GM12873 (cell line): ENCODE measurements around the gene TRPV4.

Source experiments
- TF ChIP-seq, protein P1 (sequence below): IDR thresholded peaks from 2 replicates; pipeline ENCODE4 v1.5.1; 2012; ENCODE audit warnings: low read depth, mild to moderate bottlenecking, moderate library complexity, low read length, control low read depth; ENCODE audit not compliant: insufficient read depth; ENCODE audit errors: missing control alignments

The TRPV4 gene

DNA sequence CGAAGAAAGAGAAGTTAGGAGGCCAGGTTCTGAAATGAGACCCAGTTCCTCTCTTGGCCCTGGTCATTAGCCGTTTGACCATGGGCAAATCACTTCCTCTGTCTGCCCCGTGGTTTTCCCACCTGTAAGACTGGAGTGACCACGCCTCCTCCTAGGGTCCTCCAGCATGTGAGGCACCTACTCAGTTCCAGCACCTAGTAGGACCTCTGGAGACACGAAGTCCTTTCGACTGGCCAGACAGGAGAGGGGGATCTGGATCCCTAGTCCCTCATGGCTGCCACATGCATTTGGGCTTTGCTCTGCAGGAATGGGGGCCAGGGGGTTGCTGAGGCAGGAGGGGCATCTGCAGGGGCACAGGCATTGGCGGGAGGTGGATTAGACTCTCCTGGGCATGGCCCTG lies 16.3 kb downstream of the TRPV4 start:
- TF ChIP-seq, protein P1, sequence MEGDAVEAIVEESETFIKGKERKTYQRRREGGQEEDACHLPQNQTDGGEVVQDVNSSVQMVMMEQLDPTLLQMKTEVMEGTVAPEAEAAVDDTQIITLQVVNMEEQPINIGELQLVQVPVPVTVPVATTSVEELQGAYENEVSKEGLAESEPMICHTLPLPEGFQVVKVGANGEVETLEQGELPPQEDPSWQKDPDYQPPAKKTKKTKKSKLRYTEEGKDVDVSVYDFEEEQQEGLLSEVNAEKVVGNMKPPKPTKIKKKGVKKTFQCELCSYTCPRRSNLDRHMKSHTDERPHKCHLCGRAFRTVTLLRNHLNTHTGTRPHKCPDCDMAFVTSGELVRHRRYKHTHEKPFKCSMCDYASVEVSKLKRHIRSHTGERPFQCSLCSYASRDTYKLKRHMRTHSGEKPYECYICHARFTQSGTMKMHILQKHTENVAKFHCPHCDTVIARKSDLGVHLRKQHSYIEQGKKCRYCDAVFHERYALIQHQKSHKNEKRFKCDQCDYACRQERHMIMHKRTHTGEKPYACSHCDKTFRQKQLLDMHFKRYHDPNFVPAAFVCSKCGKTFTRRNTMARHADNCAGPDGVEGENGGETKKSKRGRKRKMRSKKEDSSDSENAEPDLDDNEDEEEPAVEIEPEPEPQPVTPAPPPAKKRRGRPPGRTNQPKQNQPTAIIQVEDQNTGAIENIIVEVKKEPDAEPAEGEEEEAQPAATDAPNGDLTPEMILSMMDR = no peak

DNA sequence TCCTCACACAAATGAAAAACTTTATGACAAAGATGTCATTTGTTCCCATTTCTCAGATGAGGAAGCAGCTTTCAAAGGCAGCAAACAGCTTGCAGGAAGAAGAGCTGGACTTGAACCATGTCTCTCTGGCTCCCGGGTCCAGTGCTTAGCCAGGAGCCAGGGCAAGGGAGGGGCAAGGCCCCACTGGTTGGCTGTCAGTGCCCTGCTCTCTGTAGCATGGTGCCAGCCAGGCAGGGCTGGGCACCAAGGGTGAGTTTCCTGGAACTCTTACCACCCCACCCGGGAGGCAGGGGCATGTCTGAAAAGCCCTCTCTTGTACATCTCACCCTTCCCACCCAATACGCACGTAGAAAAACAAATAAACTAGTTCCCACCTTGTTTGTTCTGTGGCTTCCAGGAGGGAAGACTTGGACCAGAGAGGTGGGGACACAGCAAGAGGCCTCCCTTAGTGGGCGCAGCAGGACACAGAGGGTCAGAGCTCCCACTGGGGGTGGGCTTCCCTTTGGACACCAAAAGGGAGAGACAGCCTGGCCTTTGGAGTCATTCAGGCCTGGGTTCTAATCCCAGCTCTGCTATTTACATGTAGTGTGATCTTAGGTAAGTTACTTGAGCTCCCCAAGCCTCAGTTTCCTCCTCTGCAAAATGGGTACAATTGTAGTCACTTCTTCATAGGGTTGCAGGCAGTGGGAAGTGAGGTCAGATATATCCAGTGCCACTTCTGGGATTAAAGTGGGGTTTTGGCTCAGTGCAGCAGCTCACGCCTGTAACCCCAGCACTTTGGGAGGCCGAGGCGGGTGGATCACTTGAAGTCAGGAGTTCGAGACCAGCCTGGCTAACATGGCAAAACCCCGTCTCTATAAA lies 17.2 kb downstream of the TRPV4 start:
- TF ChIP-seq, protein P1 = no peak

DNA sequence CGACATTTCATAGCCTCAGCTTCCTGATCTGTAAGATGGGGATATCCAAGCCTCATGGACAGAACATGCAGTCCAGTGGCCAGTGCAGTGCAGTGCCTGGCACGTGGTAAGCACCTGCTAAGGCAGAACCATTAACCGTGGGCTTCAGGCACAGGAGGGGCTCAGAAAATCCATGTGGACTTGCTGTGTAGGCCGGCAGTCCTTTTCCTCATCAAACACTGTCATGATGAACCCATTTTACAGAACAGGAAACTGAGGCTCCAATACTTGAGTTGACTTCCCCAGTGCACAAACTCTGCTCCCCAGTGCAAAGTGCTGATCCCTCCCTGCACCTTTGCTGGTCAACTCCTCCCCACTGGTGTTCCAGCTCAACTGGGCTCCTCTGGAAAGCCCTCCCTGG lies 18.0 kb downstream of the TRPV4 start:
- TF ChIP-seq, protein P1 = no peak

DNA sequence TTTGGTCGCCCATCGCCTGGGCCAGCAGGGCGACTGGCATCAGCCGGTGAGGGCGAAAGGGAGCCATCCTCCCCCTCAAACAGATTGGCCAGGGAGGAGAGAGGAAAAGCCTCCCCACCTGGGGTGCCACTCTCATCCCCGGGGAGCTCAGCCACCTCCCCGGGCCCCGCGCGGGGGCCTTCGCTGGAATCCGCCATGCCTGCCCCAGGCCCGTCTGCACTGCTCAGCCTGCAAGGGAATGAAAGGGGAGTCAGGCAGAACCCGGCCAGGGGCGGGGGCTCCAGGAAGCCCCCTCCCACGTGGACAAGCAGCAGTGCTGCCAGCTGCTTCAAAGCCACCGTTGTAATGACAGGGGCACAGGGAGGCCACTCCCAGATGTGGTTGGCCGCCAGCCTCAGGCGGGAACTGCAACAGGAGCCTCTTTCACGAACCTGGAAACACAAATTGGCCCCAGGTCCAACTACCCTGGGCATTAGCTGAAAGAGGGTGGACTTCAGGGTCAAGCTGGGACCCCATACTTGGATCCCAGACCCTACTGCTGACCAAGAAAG lies 18.5 kb downstream of the TRPV4 start:
- TF ChIP-seq, protein P1 = no peak

DNA sequence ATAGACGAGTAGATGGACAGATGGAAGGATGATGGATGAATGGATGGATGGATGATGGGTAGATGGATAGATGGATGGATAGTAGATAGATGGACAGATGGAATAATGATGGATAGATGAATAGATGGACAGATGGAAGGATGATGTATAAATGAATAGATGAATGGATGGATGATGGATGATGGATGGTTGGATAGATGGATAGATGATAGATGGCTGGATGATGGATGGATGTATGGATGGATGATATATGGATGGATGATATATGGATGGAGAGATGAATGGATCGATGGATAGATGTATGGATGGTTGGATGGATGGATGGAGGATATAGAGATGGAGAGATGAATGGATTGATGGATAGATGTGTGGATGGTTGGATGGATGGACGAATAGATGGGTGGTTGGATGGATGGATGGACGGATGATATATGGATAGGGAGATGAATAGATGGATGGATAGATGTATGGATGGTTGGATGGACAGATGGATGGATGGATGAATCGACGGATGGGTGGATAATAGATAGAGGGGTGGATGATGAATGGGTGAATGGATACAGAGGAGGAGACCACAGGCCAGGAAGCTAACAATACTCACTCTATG lies 19.3 kb downstream of the TRPV4 start:
- TF ChIP-seq, protein P1 = no peak

DNA sequence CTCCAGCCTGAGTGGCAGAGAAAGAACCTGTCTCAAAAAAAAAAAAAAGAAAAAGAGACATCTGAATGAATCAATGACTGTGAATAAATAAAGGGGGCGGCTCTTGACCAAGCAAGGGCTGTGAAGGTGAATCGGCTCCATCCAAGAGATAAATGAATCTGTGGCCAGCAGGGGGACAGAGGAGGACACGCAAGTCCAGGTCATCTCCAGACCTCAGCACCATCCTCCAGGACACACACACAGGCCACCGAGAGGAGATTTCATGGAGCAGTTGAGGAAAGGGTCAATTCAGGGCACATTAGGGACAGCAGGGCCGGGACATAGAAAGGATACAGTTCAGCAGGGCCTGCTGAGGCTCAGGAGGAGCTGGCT lies 21.6 kb downstream of the TRPV4 start:
- TF ChIP-seq, protein P1 = no peak

DNA sequence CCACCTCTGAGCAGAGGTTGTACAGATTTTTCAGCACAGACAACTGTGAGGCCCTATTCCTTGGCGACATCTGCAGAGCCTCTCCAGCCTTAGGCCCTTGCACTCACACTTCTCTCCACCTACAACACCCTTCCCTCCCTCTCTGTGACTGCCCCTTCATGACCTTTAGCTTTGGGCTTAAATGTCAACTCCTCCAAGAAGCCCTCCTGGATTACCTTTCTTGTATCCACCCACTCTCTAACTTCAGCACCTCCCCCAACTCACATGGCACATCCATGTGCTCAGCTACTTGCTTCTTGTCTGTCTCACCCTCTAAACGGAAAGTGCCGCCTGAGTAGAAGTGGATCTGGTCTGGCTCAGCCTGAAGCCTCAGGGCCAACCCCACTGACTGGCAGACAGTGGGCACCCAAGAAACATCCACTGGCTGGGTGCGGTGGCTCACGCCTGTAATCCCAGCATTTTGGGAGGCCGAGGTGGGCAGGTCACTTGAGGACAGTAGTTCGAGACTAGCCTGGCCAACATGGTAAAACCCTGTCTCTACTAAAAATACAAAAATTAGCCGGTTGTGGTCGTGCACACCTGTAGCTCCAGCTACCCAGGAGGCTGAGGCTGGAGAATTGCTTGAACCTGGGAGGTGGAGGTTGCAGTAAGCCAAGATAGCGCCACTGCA lies 22.1 kb downstream of the TRPV4 start:
- TF ChIP-seq, protein P1 = no peak
